Erythroblast (primary cell): ENCODE data around the gene ROBO4.

Source experiments
- GATA1 ChIP-seq: IDR thresholded peaks from 2 replicates; pipeline ENCODE4 v1.6.1; 2011; ENCODE audit warnings: low read depth, mild to moderate bottlenecking, control low read depth, low read length, moderate library complexity
- POLR2A ChIP-seq: IDR thresholded peaks from 2 replicates; pipeline ENCODE4 v1.6.1; 2011; ENCODE audit warnings: mild to moderate bottlenecking, low read length

DNA sequence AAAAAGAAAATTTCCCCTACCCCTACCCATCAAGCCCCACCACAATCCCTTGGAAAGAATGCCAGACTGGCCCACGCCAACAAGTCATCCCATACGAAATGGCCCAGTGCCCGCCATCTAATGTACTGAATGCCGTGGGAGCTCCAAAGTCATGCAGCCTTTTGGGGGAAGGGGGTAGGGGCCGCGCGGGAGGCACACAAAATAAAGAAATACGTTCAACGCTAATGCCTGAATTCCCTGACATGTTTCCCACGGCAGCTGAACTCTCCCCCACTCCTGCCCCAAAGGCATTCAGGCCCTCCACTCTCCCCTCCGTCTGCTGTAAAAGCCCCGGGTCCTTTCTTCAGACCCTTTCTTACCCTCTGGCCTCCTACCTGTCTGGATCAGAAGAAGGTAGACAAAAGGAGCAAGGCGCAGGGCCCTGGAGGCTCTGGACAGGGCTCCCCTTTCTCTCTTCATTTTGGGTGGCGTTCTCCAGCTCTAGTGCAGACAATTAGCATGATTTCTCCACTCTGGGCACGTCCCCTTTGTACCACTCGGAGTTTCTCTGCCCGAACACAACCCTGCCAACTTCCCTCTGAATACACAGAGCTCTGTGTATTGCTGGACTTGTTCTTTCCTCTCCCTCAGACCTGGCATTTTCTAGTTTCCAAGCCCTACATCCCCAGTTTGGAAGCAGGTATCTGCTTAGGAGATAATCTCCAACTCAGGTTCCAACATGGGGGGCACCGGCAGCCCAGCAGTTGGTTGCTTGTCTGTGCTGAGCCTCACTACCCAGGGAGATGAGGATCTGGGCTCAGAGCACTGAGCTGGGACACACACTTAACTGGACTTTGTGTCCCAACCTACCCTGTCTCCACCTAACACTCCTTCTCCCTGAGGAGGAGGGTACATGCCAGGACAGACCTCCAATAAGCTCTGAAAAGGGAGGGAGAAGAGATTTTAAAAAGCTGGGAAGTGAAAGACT lies 38.2 kb upstream of the ROBO4 start, which contains the start of gene HEPACAM:
- TF ChIP-seq POLR2A: no peak
- no peak for TF ChIP-seq GATA1
